NCI-H748 treated with DMSO at 0.1 percent for 48 hours (cell line): ENCODE measurements around the gene KDM4C.
"Not testable (repeated sequence)": the region's sequence is repeated elsewhere in the genome, so short reads cannot be mapped to it uniquely, and the experiment has no call there.

Experiments
- DNase-seq: peaks from one replicate; lab custom pipeline; 2025; lab: John Stamatoyannopoulos, UW

KDM4C gene

DNA sequence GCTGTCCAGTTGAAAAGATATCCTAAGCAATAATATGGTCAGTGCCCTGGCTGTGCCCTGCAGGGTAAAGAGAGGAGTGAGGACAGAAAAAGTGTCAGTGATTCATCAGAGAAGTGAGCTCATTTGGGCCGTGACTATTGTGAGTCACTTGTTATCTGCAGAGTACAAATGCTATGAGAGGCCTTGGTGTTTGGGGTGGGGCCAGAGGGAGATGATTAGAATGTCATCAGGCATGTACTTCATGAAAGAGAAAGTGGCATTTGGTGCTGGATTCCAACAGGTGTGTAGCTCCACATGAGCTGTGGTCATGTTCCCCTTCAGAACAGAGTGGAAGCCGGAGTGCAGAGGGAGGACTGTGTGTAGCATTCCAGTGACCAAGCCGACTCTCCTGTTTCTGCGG, 174.1 kb downstream of the KDM4C start:
- DNase-seq, result no peak

DNA sequence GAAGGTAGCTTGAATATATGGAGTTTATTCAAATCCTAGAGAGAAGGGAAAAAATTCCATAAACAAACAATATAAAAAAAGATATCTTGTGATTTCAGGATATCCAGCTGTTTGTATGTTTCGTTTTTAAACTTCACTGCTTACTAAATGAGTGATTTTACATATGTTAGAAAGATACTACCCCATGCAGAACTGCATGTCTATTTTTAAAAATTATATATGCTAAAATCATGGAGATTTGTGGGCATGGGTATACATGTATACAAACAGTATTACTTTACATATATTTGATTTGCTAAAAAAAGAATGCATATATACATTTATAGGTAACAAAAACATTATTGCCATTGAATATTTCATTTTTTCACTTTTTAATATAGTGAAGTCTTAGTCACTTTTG, 178.3 kb downstream of the KDM4C start:
- DNase-seq, result no peak

DNA sequence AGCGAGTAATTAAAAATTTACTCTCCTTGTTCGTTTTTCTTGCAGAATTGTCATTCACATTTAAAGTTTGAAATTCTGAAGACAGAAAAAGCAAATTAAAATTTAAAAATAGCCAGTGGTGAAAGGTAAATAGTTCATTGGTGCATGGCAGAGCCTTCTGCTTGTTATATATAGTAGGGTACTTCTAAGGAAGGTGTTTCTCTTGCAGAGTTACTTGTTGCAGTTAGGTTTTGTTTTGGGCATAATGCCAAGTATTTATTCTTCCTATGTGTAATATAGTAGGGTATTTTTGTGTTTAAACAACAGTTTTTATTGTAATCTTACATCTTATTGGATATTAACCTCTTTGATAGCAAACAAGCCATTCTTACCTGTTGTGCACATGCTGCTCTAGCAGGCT, 179.4 kb downstream of the KDM4C start:
- no peak for DNase-seq

DNA sequence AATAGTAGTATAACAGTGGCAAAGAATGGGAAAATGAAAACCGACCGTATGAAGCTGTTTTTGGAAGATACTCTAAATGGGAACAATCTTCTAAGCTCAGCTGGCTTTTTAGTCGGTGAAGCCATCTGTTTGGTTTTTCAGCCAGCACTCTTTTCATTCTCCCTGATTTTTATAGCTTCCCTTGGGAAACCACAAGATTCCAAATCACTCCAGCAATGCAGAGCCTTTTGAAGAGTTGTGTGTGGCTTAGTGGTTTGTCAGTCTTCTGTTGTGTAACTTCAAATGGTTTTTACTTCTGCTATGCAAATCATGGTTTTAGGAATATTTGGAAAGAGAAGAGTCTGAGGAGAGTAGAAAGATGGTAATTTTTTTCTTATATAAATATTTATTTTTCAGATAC, 180.7 kb downstream of the KDM4C start:
- no peak for DNase-seq

DNA sequence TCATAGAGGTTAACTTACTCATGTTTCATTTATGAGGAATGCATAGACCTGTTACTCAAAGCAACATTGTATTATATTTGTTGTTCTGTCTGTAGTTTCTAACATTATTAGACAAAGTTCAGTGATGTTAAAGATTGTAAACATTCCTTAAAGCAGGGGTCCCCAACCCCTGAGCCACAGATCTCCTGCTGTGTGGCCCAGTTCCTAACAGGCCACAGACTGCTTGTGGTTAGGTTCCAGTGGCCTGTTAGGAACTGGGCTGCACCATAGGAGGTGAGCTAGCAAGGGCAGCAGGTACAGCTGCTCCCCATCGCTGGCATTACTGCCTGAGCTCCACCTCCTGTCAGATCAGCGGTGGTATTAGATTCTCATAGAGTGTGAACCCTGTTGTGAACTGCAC, 181.1 kb downstream of the KDM4C start:
- no peak for DNase-seq

DNA sequence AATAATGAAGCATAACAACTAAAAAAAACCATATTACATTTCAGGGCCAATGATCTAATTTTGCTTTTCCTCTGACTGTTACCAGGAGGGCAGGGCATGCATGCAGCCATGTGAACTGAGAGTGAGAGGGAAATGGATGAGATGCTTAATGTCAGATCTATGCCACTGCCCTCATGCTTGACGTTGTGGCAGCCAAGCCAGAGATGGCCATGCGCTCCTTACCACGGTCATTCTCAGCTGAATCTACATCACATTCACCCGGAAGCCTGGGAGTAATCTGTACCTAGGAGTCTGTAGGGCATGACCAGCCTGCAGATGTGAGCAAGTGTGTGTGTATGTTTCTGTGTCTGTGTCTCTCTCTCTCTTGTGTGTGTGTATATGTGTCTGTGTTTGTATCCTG, 183.7 kb downstream of the KDM4C start:
- DNase-seq, result no peak

DNA sequence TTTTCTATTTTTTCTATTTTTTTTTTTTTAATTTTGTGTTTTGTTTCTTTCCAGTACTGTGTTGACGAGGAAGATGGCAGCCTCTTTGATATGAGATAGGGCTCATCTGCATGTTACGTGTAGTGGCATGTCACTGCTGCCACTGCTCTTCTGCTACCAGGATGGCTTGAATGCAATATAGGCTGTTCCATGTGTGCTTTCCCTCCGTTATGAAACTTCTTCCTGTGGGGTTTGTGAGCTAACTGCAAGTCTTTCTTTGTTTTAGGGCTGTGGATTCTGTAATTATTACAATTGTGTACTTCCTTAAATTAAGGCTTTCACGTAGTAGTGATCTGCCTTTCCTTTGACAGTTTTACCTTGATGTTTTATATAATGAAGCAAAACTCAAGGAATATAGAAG, 184.6 kb downstream of the KDM4C start:
- DNase-seq, result no peak

DNA sequence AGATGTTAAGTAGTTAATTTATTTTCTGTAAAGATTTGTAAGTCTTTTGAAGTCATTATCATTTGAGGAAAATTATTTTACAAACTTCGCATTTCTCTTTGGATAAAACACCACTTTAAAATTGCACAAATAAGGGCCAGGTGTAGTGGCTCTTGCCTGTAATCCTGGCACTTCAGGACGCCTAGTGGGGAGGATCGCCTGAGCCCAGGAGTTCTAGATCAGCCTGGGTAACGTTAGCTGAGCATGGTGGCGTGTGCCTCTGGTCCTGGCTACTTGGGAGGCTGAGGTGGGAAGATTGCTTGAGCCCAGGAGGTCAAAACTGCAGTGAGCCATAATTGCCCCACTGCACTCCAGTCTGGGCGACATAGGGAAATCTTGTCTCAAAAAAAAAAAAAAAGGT, 185.5 kb downstream of the KDM4C start:
- no peak for DNase-seq

DNA sequence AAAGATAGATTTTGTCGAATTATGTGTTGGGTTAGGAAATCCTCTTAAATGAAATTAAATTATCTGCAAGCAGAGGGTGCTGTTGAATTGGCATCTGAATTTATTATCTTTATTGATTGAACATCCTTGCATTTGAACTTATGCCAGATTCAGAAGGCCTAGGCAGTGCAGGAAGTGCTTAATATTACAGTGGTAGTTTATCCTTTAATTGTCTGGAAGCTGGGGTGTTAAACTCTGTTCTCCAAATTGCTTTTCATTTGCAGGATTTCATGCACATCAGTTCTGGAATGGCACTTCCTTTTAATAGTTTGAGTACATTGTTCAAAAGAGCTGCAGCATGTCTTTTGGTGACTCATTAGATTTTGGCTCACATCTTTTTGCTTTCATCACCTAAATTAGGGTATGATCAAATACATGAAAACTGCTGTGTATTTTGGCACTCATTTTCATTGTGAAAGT, 186.3 kb downstream of the KDM4C start:
- no peak for DNase-seq

DNA sequence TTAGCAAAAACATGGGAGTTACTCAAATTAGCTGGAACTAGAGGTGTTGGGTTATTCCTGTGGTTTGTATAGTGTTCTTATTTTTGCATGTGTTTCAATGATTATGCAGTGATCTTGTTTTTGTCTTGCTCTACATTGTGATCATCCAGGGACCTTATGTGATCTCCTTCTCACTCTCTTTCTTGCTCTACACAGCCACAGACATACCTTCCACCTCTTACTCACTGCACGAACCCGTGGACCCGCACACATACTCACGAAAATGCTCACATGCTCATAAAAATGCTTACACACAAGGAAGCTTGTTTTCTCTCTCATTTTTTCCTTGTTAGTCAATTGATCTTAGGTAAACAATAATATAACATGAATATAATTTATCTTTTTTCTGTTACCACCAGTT, 187.1 kb downstream of the KDM4C start:
- no peak for DNase-seq

DNA sequence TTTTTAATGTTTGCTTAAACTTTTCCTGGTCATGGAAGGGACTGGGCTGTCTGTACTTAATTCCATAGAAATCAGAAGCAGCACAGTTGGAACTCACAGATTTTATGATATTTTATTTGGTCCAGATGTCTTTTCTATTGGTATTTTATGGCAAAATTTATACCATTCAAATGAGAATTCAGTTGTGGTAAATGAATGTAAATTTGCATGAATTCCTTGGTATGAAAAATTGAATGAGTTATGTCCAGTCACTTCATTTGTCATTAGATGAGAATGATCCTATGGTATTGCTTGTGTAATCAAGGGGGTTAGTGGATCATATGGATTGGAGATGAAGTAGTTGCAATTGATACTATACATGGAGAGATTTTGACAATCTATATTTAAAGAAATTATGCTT, 188.0 kb downstream of the KDM4C start:
- no peak for DNase-seq

DNA sequence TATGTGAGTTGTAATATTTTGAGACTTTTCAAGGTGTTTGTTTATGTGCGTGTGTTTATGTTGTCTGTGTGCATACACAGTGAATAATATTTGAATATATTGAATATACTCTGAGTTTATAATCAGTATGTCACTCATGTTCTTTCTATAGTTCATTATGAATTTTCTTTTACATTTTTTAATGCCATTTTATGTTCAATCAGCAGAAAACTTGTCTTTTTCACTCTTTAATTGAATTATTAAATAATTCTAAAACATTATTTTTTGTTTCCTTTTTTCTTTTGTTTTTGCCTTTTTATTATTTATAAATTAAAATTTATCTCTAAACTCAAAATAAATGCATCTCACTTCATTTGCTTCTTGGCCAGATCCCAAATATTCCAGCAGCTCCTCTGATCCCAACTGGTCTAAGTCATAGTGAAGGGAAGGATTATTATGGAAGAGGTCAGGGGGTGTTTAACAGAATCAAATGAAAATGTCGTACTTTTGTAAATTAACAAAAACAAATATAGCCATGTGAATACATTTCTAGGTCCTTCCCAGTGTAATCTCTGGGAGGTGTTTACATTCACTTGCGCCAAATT, 188.9 kb downstream of the KDM4C start:
- no peak for DNase-seq

DNA sequence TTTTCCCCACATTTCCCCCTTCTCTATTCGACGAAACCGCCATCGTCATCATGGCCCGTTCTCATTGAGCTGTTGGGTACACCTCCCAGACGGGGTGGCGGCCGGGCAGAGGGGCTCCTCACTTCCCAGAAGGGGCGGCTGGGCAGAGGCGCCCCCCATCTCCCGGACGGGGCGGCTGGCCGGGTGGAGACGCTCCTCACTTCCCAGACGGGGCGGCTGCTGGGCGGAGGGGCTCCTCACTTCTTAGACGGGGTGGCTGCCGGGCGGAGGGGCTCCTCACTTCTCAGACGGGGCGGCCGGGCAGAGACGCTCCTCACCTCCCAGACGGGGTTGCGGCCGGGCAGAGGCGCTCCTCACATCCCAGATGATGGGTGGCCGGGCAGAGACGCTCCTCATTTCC, 191.1 kb downstream of the KDM4C start:
- not testable (repeated sequence) for DNase-seq

DNA sequence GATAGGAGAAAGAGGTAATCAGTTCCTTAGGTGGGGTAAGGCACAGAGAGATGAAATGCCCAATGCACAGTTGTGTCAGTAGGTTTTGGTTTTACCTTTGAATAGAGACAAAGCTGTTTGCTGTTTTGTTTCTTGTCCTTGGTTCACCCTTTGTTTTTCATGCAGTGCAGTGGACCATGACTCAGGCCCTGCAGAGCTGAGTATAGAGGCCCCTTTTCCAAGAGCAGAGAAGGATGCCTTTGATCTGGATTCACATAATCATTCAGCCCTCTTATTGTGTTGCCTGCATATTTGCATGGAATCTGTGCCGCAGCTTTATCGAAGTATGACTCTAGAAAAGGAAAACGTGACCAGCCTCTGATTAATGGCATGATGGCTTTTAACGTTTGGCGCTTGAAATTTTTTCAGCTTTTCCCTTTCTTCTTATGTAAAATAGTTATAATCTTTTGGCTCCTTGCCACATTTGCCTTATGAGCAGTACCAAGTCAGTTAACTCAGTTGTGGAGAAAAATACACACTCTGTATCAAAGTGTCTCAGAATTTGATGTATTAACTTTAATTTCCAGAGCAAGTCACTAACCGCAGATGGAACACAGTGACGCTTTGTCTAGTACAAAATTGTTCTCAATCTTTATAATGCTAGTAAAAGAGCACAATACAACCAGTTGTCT, 197.6 kb downstream of the KDM4C start:
- DNase-seq, result no peak

DNA sequence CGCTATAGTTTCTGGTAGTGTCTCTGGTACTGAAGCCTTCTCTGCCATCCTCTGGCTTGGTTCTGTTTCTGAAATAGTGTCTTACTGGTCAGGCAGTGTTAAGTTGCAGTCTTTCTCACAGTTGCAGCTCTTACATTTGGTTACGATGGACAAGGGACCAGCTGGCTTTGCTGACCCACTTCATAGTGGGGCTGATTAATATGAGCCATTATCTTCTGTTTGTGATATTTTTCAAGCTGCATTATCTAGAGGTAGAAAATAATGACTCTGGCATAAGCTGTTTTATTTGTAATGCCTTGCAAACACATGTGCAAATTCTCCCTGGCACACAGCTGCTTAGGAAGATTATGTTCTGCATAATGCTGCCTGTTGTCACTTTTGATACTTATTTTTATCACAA, 199.1 kb downstream of the KDM4C start:
- DNase-seq, result no peak

DNA sequence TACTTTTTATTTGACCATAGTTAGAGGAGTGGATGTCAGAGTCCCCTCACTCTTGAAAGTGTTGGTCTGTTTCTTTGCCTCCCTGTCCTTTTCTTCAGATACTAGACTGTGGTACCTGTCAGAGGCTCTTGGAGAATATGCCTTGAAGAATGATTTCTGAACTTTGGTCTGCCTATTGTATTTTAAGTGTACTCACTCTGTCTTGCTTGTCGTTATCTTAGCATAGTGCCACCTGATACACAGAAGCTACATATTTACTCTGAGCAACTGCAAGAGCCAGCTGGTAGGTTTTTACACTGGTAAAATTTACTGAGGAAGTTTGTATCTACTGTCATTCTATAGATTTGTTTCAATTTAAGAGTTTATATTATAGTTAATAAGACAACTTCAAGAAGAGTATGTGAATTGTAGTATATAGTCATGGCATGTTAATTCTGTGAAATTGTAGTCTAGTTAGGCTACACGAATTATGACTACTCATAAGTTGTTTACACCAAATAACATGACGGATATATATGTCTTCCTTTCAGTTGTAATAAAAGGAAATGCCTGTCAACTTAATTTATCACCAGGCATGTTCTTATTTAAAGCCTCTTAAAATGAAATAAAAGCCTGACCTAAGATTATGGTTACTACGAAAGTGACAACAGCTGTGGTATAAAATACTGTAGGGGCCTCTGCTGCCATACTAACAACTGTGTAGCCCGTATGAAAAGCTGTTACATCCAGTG, 201.7 kb downstream of the KDM4C start:
- no peak for DNase-seq

DNA sequence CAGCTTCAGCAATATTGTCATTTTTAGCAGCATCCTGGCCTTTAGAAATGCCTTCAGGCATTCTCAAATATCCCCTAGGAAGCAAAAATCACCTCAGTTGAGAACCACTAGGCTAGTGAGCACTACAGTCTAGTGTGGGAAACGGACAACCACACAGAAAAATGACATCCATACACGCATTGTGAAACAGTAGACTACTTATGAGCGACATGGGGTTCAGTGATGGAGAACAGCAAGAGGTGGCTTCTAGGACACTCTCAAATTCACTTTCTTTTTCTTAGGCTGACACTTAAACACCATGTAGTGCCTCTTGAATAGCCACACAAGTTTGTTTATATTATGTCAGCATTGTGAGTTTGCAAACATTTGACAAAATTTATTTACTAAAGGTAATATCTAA, 203.0 kb downstream of the KDM4C start:
- DNase-seq, result no peak

DNA sequence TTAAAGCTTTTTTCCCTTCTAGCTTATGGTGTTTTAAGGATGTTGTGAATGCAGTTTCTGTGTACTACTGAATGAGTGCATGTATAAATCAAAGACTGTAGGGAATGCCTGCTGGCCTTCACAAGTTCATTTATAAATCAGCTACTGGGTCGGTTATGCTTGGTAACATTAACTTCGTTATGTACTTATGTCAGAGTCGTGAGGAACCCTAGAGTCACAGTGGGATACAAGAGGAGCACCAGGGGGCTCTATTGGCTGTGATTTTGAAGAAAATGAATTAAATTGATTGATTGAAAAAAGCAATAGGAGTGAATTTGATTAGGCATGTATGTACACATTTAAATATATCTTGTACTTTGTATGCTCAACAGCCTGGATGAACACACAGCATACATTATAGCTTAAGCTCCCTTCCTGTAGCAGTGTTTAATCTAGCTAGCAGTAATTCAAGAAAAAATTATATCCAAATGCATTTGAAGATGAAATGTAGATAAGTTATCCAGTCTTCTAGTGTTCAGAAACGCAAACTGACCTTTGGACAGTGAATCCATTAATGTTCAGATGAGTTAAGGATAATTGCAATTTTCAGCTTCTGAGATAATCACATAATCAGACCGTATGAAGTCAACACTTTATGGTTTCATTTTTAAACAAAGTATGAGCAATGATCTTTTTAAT, 204.2 kb downstream of the KDM4C start:
- no peak for DNase-seq

DNA sequence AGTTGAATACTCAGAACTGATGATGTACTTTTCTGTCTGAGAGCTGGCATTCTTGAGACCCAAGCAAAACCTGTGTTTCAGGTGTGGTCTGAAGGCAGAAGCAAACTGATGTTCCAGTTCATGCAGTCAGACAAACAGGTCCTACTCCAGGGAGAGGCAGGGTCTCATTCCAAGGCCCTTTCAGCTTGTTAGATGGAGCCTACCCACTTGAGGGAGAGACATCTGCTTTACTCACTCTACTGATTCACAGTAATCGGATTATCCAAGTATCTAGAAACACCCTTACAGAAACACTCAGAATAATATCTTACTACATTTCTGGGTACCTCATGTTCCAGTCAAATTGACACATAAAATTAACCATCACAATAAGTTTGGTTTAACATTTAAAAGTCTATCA, 207.8 kb downstream of the KDM4C start:
- no peak for DNase-seq

DNA sequence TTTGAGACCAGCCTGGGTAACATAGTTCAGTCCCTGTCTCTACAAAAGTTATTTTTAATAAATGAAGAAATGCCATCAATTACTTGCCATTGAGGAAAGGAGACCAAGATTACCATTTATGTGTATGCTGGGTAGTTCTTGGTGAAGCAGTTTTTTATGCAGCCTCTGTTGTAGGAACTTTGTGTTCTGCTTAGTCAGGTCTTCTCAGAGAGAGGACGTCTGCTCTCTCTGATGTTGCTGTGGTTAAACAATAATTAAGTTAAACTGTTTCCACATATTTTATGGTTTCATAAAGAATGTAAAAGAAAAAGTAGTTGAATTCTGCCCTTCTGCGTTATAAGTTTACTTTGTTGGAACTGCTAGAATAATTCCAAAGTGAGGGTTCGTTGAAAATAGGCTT, 210.5 kb downstream of the KDM4C start:
- DNase-seq, result no peak

DNA sequence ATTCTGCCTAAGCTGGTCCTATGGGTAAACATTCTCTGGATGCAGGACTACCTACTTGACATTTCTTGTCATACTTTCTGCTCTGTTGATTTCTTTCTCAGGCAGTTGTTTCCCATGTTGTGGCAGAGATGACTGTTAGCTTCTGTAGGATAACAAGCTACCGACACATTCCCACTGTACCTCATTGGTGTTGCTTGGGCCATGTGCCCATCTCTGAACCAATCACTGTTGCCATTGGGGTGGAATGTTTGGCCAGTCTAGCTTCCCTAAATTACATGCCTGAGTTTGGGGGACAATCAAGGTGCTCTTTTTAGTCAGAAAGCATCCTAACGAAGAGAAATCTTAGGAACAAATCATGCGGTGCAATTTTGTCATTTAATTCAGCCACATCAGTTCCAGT, 212.0 kb downstream of the KDM4C start:
- DNase-seq, result no peak

DNA sequence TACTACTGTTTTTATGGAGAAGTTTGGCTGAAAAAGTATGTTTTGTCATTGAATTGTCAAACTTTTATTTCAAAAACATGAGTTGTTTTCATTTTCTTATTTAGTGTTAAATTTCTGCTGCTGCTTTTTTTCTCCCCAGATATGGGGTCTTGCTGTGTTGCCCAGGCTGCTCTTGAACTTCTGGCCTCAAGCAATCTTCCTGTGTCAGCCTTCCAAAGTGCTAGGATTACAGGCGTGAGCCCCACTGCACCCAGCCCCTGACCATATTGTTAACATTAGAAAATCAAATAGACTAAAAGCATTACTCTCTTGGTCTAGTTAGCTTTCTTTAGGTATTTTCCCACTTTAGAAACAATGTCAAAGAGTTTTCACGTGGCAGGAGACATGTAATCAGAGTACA, 215.3 kb downstream of the KDM4C start:
- no peak for DNase-seq

DNA sequence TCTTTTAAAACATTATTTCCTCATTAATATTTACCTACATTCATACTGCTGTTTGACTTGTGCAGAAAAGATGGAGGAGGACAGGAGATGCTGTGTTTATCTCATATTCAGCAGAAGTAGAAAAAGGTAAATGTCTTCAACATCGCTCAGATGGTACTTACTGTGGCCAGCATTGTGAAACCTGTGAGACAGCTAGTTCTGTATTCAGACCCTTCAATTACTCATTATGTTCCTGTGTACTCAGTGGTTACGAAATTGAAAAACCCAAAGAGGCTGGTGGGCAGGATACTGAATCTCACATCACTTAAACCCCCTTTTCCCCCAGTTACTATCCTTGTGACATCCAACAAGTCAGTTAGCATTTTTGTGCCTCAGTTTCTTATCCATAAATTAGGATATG, 216.0 kb downstream of the KDM4C start:
- no peak for DNase-seq
